Measurements from ENCODE around the gene TRPV2. TPM values are rescaled to one million over a fixed set of nuclear protein-coding genes. Genes with fewer than 3 reads are reported as not detected.
A peak's percentile ranks its signal among the peaks of the same experiment; 100 is the strongest.

Gene TRPV2
- total and polyA plus RNA-seq, 9 of the 15 experiments (the other 6 are each of a cell fraction or from before 2014, with no cell fraction given): 10.0 to 97.5 (median 30.3) TPM

- TF ChIP-seq ZBTB1 (CRISPR knock-in tag; IDR thresholded peaks at IDR 0.05; ENCODE audit: borderline replicate concordance, low read depth): no peak
- TF ChIP-seq U2AF1 (optimal IDR thresholded peaks at IDR 0.05; ENCODE audit: low read depth, low read length): no peak
- peak; percentile 25 for TF ChIP-seq BRD9 (IDR thresholded peaks at IDR 0.05; ENCODE audit: low read depth, partially characterized antibody)
- TF ChIP-seq, protein P1, sequence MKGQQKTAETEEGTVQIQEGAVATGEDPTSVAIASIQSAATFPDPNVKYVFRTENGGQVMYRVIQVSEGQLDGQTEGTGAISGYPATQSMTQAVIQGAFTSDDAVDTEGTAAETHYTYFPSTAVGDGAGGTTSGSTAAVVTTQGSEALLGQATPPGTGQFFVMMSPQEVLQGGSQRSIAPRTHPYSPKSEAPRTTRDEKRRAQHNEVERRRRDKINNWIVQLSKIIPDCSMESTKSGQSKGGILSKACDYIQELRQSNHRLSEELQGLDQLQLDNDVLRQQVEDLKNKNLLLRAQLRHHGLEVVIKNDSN (CRISPR knock-in tag; IDR thresholded peaks at IDR 0.05): peak; percentile 21; the same call in 1 of the 2 replicates
- 0 out of 2 replicates have a peak, but pooled peaks have one; percentile 21 for TF ChIP-seq EGR1 (conservative IDR thresholded peaks at IDR 0.05)
- 0 out of 2 replicates have a peak, but pooled peaks have one; percentile 24 for TF ChIP-seq FOXP1 (CRISPR knock-in tag; IDR thresholded peaks at IDR 0.05)
- TF ChIP-seq TEAD4 (IDR thresholded peaks at IDR 0.05; ENCODE audit: low read length): 0 out of 2 replicates have a peak, but pooled peaks have one; percentile 16
- no peak for TF ChIP-seq TEAD4 (CRISPR knock-in tag; IDR thresholded peaks at IDR 0.05; ENCODE audit: borderline replicate concordance)
- TF ChIP-seq, protein P2, sequence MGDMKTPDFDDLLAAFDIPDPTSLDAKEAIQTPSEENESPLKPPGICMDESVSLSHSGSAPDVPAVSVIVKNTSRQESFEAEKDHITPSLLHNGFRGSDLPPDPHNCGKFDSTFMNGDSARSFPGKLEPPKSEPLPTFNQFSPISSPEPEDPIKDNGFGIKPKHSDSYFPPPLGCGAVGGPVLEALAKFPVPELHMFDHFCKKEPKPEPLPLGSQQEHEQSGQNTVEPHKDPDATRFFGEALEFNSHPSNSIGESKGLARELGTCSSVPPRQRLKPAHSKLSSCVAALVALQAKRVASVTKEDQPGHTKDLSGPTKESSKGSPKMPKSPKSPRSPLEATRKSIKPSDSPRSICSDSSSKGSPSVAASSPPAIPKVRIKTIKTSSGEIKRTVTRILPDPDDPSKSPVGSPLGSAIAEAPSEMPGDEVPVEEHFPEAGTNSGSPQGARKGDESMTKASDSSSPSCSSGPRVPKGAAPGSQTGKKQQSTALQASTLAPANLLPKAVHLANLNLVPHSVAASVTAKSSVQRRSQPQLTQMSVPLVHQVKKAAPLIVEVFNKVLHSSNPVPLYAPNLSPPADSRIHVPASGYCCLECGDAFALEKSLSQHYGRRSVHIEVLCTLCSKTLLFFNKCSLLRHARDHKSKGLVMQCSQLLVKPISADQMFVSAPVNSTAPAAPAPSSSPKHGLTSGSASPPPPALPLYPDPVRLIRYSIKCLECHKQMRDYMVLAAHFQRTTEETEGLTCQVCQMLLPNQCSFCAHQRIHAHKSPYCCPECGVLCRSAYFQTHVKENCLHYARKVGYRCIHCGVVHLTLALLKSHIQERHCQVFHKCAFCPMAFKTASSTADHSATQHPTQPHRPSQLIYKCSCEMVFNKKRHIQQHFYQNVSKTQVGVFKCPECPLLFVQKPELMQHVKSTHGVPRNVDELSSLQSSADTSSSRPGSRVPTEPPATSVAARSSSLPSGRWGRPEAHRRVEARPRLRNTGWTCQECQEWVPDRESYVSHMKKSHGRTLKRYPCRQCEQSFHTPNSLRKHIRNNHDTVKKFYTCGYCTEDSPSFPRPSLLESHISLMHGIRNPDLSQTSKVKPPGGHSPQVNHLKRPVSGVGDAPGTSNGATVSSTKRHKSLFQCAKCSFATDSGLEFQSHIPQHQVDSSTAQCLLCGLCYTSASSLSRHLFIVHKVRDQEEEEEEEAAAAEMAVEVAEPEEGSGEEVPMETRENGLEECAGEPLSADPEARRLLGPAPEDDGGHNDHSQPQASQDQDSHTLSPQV (IDR thresholded peaks at IDR 0.05): peak; percentile 27; the same call in 1 of the 2 replicates
- 0 out of 2 replicates have a peak, but pooled peaks have one; percentile 15 for TF ChIP-seq DPF2 (IDR thresholded peaks at IDR 0.05)
- TF ChIP-seq SIN3A (IDR thresholded peaks at IDR 0.05; ENCODE audit: borderline replicate concordance in 2 of 2, control insufficient read depth in 1 of 2, low read depth in 2 of 2, low read length in 2 of 2): peak in 1 of 2 experiments; percentile 36; a peak in 1 of 4 replicates
- peak in 1 of 2 experiments; percentile 37; a peak in 1 of 4 replicates for TF ChIP-seq KDM1A (IDR thresholded peaks at IDR 0.05)
- TF ChIP-seq MXI1 (IDR thresholded peaks at IDR 0.05; ENCODE audit: low read depth, low read length): no peak
- TF ChIP-seq, protein P3, sequence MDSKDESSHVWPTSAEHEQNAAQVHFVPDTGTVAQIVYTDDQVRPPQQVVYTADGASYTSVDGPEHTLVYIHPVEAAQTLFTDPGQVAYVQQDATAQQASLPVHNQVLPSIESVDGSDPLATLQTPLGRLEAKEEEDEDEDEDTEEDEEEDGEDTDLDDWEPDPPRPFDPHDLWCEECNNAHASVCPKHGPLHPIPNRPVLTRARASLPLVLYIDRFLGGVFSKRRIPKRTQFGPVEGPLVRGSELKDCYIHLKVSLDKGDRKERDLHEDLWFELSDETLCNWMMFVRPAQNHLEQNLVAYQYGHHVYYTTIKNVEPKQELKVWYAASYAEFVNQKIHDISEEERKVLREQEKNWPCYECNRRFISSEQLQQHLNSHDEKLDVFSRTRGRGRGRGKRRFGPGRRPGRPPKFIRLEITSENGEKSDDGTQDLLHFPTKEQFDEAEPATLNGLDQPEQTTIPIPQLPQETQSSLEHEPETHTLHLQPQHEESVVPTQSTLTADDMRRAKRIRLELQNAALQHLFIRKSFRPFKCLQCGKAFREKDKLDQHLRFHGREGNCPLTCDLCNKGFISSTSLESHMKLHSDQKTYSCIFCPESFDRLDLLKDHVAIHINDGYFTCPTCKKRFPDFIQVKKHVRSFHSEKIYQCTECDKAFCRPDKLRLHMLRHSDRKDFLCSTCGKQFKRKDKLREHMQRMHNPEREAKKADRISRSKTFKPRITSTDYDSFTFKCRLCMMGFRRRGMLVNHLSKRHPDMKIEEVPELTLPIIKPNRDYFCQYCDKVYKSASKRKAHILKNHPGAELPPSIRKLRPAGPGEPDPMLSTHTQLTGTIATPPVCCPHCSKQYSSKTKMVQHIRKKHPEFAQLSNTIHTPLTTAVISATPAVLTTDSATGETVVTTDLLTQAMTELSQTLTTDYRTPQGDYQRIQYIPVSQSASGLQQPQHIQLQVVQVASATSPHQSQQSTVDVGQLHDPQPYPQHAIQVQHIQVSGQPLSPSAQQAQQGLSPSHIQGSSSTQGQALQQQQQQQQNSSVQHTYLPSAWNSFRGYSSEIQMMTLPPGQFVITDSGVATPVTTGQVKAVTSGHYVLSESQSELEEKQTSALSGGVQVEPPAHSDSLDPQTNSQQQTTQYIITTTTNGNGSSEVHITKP (IDR thresholded peaks at IDR 0.05; ENCODE audit: partially characterized antibody): peak; percentile 22
- TF ChIP-seq, protein P4, sequence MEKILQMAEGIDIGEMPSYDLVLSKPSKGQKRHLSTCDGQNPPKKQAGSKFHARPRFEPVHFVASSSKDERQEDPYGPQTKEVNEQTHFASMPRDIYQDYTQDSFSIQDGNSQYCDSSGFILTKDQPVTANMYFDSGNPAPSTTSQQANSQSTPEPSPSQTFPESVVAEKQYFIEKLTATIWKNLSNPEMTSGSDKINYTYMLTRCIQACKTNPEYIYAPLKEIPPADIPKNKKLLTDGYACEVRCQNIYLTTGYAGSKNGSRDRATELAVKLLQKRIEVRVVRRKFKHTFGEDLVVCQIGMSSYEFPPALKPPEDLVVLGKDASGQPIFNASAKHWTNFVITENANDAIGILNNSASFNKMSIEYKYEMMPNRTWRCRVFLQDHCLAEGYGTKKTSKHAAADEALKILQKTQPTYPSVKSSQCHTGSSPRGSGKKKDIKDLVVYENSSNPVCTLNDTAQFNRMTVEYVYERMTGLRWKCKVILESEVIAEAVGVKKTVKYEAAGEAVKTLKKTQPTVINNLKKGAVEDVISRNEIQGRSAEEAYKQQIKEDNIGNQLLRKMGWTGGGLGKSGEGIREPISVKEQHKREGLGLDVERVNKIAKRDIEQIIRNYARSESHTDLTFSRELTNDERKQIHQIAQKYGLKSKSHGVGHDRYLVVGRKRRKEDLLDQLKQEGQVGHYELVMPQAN (IDR thresholded peaks at IDR 0.05; ENCODE audit: borderline replicate concordance): peak; percentile 72
These were observed at the start of gene TRPV2 (continued) for GRCh38 chr17:16415031-16415924.
